Activated CD8-positive, alpha-beta T cell treated with anti-CD3 and anti-CD28 coated beads for 36 hours (primary cell): ENCODE data around the gene MPP7. TPM values are rescaled to one million over a fixed set of nuclear protein-coding genes. Genes with fewer than 3 reads are reported as not detected.

Experiments used
- ATAC-seq: fragments of 200-7000 bp; cut with Tn5 transposase; one replicate; pipeline ENCODE4 v1.10.0; 2021; ENCODE audit warnings: mild to moderate bottlenecking, moderate library complexity
- CTCF ChIA-PET: fragments of 350-600 bp; sonication (Branson Sonifier 250); formaldehyde crosslinking; loops from one replicate; lab custom pipeline; 2021; ENCODE audit warnings: antibody characterized with exemption; lab: Charles Lee
- POLR2A ChIA-PET: fragments of 350-600 bp; sonication (Branson Sonifier 250); formaldehyde crosslinking; loops from one replicate; lab custom pipeline; 2021; ENCODE audit warnings: antibody characterized with exemption; lab: Charles Lee
- DNase-seq: peaks from one replicate; pipeline ENCODE4 v3.0.0-alpha.2; 2020
- H3K27ac Mint-ChIP-seq: one replicate; pipeline ENCODE4 v1.8.0; 2021; ENCODE audit warnings: mild to moderate bottlenecking, mixed read lengths
- H3K27me3 Mint-ChIP-seq: one replicate; pipeline ENCODE4 v1.8.0; 2021; ENCODE audit warnings: mixed read lengths
- H3K36me3 Mint-ChIP-seq: one replicate; pipeline ENCODE4 v1.8.0; 2021; ENCODE audit warnings: low read depth, mixed read lengths
- H3K4me1 Mint-ChIP-seq: one replicate; pipeline ENCODE4 v1.8.0; 2021; ENCODE audit warnings: low read depth, mixed read lengths
- H3K4me3 Mint-ChIP-seq: one replicate; pipeline ENCODE4 v1.8.0; 2021; ENCODE audit warnings: mild to moderate bottlenecking, moderate library complexity, mixed read lengths
- H3K9me3 Mint-ChIP-seq: one replicate; pipeline ENCODE4 v1.8.0; 2021; ENCODE audit warnings: mixed read lengths
- intact Hi-C: fragments of 100-400 bp; cut with micrococcal nuclease; formaldehyde crosslinking; loops from one replicate; pipeline ENCODE4 v1.10.0; 2022
- total RNA-seq, 2 experiments: library from RNA; stranded (reverse); gene quantifications; one replicate each; pipeline ENCODE4 v1.2.3, GENCODE V29; 2021
- TF ChIP-seq, protein P1 (sequence below): fragments of 200-600 bp; IDR thresholded peaks from one replicate; pipeline ENCODE4 v1.8.0; 2022; ENCODE audit warnings: antibody characterized with exemption, mild to moderate bottlenecking

Gene MPP7
- total RNA-seq, 2 experiments from 2014 or later: 12.6 to 14.3 TPM

- Mint-ChIP-seq H3K27me3 (no peaks in the 10 kb centered on the region), H3K36me3 (peaks cover under 1% of the 10 kb centered on the region), H3K4me3 (no peak overlapping the region), H3K27ac (no peak overlapping the region), H3K9me3 (no peaks in the 10 kb centered on the region), H3K4me1 (peaks cover 25% of the 10 kb centered on the region)
- POLR2A ChIA-PET: no interaction called here
- intact Hi-C loops: no loop called here
- DNase-seq (no peak), ATAC-seq (no peak)
- CTCF ChIA-PET: no interaction called here
- TF ChIP-seq, protein P1, sequence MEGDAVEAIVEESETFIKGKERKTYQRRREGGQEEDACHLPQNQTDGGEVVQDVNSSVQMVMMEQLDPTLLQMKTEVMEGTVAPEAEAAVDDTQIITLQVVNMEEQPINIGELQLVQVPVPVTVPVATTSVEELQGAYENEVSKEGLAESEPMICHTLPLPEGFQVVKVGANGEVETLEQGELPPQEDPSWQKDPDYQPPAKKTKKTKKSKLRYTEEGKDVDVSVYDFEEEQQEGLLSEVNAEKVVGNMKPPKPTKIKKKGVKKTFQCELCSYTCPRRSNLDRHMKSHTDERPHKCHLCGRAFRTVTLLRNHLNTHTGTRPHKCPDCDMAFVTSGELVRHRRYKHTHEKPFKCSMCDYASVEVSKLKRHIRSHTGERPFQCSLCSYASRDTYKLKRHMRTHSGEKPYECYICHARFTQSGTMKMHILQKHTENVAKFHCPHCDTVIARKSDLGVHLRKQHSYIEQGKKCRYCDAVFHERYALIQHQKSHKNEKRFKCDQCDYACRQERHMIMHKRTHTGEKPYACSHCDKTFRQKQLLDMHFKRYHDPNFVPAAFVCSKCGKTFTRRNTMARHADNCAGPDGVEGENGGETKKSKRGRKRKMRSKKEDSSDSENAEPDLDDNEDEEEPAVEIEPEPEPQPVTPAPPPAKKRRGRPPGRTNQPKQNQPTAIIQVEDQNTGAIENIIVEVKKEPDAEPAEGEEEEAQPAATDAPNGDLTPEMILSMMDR: no peak
Measured at GRCh38 chr10:28280652-28281051, 22.2 kb downstream of the MPP7 start.

DNA sequence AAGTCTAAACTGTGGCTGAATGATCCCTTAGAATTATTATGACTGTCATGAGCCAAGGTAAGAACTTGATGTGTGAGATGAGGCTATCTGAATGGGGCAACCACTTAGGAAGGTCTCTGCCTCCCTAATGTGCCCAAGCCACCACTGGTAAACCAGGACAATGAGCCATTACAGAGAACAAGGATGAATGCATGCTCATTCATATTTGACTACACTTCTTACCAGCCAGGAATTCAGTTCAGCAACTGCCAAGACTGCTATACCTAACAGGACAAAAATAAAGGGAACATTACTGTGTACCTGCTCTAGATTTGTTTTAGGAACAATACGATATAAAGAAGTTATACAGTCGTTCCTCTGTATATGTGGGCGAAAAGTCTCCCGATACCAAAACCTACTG lies 23.0 kb downstream of the MPP7 start:
- H3K36me3 Mint-ChIP-seq: peaks cover 2% of the 10 kb centered on the region
- POLR2A ChIA-PET: no interaction called here
- CTCF ChIA-PET: no interaction called here
- TF ChIP-seq, protein P1: no peak
- H3K4me1 Mint-ChIP-seq: peaks cover 29% of the 10 kb centered on the region
- no peak overlapping the region for H3K27ac Mint-ChIP-seq
- ATAC-seq (no peak), DNase-seq (no peak)
- no peaks in the 10 kb centered on the region for H3K9me3 Mint-ChIP-seq
- no peak overlapping the region for H3K4me3 Mint-ChIP-seq
- H3K27me3 Mint-ChIP-seq: no peaks in the 10 kb centered on the region
- intact Hi-C loops: no loop called here

DNA sequence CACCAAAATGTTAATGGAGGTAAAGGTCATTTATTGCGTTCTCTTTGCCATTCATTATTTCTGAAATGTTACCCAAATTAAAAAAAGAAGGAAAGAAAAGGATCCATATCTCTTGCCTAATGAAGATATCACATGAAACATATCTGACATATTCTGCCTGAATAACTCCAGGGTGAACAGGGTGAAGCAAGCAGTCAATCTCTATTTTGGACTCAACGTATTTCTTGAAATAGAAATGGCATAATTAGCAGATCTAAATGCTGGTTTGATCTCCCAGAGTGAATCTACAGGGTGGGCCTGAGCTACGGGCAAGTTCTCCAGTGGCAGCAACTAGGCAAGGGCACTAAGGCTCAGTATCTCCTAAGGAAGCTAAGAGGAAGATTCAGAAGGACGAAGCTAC lies 24.0 kb downstream of the MPP7 start:
- no peak overlapping the region for H3K27ac Mint-ChIP-seq
- TF ChIP-seq, protein P1: no peak
- intact Hi-C loops: no loop called here
- H3K9me3 Mint-ChIP-seq: no peaks in the 10 kb centered on the region
- peaks cover 27% of the 10 kb centered on the region for H3K4me1 Mint-ChIP-seq
- ATAC-seq: no peak
- H3K36me3 Mint-ChIP-seq: peaks cover 2% of the 10 kb centered on the region
- no peak overlapping the region for H3K4me3 Mint-ChIP-seq
- no peak for DNase-seq
- POLR2A ChIA-PET: no interaction called here
- CTCF ChIA-PET: no interaction called here
- H3K27me3 Mint-ChIP-seq: no peaks in the 10 kb centered on the region

GRCh38 chr10:28276384-28276783 lies 26.5 kb downstream of the MPP7 start:
- Mint-ChIP-seq H3K27me3 (no peaks in the 10 kb centered on the region), H3K9me3 (no peaks in the 10 kb centered on the region), H3K27ac (no peak overlapping the region), H3K4me3 (no peak overlapping the region), H3K36me3 (peaks cover 2% of the 10 kb centered on the region), H3K4me1 (peaks cover 22% of the 10 kb centered on the region)
- no peak for DNase-seq
- ATAC-seq: no peak
- POLR2A ChIA-PET: interaction anchor here (0.9 kb wide), 1 partner anchor 17 kb away, joined by 3 read pairs; no protein-coding TSS in a partner anchor
- TF ChIP-seq, protein P1: no peak
- intact Hi-C loops: no loop called here
- CTCF ChIA-PET: interaction anchor here (0.6 to 2.2 kb wide), 4 partner anchors 10 to 117 kb away, joined by 3 to 9 read pairs (median 4); no protein-coding TSS in a partner anchor

DNA sequence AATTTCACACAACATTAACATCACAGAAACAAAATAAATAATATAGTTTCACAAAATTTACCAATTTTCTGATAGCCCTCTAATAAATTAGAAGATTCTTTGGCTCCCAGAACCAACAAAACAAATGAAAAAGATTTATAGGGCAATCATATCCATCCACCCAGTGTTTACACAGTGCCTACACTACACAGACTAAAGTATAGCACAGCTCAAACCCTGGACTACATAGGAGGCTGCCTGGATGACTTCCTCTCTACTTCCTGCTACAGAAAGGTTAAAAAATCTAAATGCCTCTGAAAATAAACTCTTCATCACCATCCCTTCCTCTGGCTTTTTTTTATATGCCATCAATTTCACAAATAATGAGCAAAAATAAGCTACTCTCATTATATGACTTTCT lies 28.4 kb downstream of the MPP7 start:
- ATAC-seq (no peak), DNase-seq (no peak)
- H3K36me3 Mint-ChIP-seq: peaks cover 7% of the 10 kb centered on the region
- POLR2A ChIA-PET: no interaction called here
- no peaks in the 10 kb centered on the region for H3K9me3 Mint-ChIP-seq
- H3K4me3 Mint-ChIP-seq: no peak overlapping the region
- H3K27ac Mint-ChIP-seq: no peak overlapping the region
- intact Hi-C loops: no loop called here
- no peaks in the 10 kb centered on the region for H3K27me3 Mint-ChIP-seq
- TF ChIP-seq, protein P1: no peak
- peaks cover 26% of the 10 kb centered on the region for H3K4me1 Mint-ChIP-seq
- CTCF ChIA-PET: interaction anchor here (1.3 to 1.6 kb wide), 2 partner anchors 13 to 107 kb away, joined by 4 to 7 read pairs; no protein-coding TSS in a partner anchor
